Measurements from ENCODE around the gene TNNI2.

Gene TNNI2

DNA sequence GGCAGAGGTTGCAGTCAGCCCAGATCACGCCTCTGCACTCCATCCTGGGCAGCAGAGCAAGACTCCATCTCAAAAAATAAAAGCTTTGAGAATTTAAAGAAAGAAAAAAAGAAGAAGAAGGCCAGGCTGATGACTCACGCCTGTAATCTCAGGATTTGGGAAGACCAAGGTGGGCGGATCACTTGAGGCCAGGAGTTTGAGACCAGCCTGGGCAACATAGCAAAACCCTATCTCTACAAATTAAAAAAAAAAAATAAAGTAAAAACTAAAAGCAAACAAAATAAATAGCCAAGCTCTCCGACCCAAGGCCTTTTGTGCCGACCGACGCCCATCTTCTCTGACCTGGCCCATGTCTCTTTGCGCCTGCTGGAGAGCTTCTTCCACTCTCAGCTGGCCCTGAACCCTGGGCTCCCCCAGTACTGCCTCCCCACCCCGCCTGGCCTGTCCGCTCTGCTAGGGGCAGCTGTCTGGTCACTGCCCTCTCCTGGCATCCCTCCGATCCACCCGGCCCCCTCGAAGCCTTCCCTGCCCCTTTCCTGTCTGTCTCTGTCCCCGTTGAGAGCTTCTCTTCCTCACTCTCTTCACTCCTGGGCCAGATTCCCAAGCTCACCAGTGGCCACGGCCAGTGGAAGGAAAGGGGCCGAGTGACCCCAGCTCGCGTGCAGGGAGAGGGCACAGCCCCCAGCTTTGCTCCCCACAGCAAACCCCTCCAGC, 9.3 kb downstream of the TNNI2 start:
- no peak for DNase-seq

DNA sequence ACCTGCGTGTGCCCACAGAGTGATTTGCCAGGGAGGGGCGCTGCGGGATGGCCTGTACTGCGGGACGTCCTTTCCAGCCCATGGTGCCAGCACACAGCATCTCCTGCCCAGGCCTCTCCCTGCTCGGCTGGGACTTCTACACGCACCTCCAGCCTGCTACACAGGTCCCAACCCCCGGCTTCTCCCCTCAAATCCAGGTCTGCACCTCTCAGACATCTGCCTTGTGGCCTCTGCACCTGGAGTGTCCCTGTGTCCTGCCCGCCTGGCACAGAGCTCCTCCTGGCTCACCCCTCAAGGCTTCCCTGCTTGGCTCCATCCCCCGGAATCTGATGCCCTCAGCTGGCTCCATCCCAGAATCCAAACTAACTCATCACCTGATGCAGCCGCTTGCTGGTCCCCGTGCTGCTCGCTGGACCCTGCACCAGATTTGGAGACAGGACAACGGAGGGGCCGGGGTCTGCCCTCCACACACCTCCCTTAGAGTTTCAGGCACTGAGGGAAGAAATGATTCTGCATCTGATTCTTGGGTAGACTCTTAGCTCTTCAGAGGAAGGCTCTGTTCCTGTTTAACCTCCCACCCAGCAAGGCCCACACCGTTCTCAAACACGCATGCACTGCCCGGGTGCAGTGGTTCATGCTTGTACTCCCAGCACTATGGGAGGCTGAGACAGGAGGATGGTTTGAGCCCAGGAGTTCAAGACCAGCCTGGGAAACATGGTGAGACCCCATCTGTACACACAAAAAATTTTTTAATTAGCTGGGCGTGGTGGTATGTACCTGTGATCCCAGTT, 10.1 kb downstream of the TNNI2 start:
- DNase-seq: no peak

DNA sequence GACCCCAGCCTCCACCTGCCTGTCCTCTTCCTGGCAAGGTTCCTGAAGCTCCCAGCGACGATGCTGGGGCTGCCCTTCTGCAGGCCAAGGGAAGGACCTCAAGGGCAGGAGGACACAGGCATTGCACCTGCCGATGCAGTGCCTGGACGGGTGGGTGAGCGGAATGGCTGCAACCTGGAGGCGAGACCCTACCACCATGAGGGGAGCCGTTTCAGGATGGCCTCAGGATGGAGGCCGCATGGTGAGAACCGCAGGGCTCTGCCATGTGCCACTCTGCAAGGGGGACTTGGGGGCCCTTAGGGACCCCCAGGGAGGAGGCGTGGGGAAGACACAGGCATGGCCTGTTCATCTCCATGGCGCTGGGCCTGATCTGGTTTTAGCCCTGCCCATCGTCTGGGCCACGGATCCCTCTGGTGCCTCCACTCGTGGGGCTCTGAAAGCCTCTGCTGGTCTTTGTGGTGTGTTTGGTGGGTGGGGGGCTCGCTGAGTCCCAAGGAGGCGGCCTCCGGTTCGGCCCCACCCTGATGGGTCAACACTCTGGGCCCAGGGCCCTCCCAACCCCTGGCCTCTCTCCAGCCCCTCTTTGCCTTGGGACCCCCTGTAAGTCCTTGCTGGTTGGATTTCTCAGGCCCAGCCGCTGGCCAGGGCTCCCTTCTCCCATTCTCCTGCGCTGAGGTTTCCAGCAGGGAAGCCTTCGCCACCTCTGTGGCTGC, 12.8 kb downstream of the TNNI2 start:
- no peak for DNase-seq

DNA sequence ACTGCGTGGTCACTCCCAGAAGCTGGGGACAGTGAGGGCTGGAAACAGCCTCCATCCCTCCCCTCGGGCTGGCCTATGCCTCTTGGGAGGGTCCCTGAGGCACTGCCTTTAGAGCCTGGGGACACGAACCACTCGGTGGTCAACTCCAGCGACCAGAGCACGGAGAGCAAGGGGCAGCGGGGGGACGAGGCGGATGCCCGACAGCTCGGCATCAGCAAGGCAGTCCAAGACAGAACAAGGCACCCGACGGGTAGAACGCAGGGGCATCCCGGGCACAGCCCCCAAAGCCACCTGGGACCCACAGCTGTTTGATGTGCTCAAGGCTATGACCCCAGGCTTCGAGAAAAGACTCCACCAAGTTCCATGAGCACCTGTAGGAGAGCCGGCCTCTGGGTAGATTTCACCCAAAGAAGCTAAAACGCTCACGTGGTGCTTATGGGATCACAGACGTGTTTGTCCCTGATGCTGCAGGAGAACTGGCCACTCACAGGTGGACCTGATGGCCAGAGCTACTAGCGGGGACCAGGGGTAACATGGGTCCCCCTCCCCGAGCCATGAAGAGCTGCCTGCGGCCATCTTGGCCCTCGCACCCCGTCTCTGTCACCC, 13.6 kb downstream of the TNNI2 start:
- no peak for DNase-seq

DNA sequence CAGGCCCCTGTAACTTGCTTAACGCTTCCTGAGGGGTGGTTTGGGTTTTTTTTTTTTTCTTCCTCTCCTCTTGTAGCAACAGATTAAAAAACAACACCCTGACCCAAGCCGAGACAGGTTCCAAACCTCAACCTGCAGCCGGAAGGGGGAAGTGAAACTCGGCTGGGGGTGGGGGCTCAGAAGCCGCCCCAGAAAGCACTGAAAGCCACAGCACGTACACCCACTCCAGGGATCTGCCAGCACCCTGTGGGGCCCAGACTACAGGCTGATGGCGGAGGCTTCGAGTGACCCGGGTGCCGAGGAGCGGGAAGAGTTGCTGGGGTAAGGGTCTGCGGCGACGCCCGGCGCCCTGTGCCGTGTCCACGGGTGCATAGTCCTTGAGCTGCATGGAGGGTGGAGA, 14.1 kb downstream of the TNNI2 start, which contains the start of gene LSP1:
Gene LSP1 (plus strand): TSS at position 208 of the 400 bp plus-strand sequence. CDS start 61 bp downstream, at position 269.
- DNase-seq: no peak

DNA sequence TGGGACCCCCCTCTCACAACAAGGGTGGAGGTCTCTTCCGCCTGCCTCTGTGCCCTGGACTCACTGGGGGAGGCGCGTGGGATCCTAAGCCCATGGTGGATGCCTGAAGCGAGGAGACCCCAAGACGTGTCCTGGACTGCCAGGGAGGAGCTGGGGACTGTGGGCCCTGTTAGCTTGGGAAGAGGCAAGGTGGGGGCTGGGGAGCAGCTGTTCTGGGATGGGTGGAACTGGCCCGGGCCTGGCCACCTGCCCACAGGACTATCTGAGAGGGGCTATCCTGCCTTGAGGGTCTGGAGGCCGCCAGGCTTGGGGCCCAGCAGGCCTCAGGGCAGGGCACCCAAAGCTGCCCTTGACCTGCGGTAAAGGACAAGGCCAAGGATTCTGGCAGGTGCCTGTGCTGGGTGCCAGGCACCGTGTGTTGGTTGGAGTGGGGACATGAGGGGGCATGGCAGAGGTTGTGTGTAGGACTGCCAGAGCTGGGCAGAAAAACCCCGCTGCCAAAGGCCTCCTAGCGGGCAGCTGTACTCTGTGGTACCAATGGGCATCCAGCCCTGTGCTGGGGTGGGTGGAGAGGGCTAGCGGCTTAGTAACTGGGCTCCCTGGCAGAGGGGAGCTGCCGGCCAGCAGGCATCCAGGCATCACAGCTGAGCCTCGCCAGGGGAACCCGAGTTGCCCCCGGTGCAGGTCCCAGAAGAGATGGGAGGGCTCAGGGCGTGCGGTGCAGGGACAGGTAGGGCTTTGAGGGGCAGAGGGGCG, 14.8 kb downstream of the TNNI2 start:
- no peak for DNase-seq

DNA sequence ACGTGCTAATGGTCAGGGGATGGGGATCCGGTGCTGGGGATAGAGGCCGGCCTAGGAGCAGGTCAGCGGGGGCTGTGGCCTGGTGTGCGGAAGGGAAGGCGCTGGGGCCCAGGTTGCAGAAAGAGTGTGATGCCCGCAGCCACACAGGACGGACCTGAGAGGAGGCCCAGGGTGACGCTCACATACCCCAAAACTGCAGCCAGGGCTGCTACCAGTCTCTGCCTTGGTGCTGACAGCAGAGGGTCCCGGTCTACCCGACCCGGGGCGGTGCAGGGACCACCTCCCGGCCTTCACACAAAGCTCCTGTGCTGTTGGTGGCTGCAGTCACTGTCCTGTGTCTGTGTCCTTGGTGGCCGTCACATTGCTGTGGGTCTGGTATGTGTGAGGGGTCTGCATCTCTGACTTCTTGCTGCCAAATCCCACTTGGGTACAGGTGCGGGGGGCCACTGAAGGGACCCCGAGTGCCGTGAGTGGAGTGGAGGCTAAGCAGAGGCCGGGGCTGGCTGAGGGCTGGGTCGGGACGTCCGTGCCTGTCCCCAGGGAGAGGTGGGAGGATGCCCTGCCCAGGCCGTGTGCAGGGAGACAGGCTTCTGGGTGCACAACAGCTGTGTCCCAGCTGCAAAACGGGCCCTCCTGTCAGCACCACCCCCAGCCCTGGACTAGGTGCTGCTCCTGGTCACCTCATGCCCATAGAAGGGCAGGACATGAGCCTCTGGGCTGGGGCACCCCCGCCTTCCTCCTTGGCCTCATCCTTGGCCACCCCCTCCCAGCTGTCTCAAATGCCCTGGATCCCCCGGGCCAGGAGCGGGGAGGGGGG, 15.6 kb downstream of the TNNI2 start:
- no peak for DNase-seq

DNA sequence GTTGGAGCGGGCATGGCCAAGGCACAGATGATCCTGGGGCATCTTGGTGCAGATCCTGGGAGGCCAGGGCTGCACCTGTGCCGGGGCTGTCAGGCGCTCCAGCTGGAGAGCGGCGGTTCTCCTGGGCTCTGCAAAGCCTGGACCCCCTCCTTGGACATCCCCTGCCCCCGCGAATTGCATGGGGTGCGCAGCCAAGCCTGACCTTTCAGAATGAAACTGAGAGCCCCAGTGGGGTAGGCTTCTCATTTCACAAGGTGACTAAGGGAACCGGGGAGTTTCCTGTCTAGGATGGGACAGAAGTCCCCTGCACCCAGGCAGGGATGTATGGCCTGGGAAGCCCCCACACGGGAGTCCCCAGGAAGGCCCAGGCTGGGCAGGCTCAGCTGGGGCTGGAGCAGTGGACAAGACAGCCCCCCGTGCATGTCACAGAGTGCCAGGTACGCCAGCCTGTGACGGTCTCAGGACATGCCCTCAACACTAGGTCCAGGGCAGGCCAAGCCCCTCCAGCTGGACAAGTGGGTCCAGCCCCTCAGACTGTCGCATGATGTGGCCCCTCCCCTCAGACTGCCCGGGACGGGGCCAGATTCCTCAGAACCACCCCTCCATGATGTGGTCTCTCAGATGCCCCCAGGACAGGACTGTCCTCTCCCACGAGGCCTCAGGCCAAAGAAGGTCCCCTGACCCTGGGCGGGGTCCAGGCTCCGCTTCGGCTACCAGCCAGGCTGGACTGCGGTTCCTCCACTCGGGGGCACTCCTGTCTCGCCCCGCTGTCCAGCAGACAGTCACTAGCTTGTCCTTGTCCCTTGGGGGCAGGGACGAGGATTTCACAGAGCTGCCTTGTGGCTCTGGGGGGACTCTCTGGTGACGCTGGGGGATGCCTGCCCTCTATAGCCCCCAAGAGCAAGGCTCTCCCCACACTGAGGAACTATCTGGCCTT, 16.4 kb downstream of the TNNI2 start:
- no peak for DNase-seq

DNA sequence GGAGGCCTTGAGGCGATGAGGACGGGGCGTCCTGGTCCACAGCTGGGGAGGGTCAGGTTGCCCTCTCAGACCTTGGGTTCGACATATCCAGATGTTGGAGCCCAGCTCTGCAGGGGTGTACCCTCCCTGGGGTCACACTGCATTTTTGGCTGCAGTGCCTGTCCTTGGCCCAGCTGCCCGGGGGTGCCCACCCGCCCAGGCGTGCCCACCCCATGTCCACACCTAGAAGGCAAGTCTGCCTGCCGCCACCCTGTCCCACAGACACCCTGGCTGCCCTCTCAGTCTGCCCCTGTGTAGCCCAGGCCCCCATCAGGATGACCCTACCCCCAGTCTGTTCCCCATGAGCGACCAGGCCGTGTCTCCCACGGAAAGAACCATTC, 17.1 kb downstream of the TNNI2 start:
- DNase-seq: no peak

DNA sequence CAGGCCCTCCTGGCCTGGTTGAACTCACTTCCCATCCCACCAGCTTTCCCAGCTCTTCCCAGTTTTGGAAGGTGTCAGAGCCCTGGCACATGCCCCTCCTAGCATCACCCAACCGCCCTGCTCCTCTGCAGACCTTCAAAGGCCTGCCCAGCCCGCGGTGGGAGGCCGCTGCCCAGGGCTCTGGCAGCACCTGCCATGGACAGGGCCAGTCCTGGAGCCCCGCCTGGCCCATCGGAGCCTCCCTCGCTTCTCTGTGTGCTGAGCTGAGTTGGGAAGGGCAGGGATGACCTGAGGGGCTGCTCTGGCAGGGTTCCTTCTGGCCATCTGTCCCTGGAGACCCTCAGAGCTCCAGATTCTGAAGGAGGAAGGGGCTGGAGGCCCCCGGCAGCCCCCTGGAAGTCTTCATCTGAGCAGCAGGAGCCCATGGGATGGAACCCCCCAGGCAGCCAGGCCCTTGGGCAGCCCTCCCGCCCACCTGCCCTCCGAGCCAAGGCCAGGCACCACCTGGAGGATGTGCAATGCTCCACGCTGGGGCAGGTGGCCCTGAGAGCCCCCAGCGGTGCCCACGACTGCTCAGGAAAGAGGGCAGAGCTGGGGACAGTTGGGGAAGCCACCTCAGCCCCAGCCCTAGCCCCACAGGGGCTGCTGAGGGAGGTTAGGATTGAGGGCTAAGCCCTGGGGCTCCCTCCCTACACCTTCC, 17.7 kb downstream of the TNNI2 start:
- no peak for DNase-seq

DNA sequence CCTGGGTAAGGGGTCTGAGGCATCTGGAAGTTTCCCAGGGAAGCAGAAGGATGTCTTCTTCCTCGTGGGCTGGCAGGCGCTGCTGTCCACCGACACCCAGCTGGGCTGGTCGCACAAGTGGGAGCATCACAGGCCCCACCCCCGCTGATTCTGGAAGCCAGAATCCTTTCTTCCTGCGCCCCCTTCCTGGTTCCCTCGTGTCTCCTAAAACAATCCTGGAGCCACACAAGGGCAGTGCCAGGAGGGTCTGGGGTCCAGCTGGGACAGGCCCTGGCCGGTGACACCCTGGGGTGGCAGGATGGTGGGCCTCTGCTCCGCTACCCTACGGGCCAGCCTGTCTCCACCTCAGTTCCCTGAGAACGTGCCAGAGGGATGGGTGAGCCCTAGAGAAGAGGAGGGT, 18.3 kb downstream of the TNNI2 start:
- DNase-seq: no peak

DNA sequence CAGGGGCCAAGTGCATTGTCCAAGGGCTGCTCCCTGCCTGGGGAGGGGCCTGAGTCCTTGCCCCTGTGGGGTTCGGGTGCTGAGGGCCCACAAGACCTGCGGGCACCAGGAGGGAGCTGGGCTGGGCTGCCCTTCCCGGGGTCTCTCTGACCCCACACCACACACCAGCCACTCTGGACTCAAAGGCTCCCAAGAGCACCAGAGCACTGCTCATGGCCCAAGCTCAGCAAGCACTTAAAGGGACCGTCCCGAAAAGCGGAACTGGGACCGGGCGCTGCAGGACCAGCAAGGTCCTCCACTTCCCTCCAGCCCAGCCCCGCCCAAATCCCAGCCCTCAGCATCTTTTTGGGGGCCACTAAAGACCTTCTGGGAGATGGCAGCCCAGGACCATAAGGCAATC, 19.4 kb downstream of the TNNI2 start:
- DNase-seq: no peak

DNA sequence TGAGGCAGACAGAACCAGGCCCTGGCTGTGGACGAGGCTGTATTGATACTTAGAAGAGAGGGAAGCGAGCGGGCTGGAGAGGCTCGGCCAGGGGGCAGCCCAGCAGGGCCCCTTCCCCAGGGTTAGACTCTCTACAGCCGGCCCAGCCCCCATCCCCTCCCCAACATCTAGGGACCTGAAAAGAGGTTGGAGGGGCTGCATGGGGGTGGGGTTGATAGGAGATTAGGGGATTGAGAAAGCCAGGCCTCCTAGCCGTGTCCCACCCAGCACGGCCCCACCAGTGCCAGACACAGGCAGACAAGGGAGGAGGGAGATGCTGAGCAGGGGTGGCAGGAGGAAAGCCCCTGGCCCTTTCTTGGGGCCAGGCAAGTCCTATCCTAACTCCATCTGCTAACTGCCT, 19.8 kb downstream of the TNNI2 start:
- no peak for DNase-seq

DNA sequence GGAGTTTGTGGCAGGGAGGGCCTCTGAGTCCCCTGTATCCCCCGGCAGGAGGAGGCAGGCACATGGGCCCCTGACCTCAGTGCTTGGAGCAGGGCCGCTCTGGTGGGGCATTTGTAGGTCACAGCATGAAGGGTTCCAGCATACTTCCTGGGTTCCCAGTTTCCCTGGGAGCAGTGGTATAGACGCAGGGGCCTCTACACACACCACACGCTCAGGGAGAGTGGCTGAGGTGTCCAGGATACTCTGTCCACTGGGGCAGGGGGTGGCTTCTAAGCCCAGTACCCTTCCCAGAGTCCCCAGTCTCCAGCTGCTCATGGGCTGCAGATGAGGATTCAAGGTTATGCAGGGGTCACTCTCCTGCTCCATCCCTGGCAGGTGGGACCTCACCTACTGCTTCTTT, 20.2 kb downstream of the TNNI2 start:
- DNase-seq: no peak

DNA sequence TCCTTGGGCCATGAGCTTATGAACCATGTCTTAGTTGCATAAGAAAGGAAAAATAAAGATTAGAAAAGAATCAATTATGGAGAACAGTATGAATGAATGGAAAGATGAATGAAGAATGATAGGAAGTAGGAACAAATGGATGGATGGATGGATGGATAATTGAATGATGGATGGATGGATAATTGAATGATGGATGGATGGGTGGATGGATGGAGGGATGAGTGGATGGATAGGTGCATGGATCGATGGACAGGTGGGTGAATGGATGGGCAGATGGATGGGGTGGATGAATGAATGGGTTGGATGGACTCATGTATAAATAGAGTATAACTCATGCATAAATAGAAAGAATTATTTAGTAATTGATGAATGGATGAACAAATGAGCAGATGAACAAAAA, 21.3 kb downstream of the TNNI2 start:
- DNase-seq: no peak

DNA sequence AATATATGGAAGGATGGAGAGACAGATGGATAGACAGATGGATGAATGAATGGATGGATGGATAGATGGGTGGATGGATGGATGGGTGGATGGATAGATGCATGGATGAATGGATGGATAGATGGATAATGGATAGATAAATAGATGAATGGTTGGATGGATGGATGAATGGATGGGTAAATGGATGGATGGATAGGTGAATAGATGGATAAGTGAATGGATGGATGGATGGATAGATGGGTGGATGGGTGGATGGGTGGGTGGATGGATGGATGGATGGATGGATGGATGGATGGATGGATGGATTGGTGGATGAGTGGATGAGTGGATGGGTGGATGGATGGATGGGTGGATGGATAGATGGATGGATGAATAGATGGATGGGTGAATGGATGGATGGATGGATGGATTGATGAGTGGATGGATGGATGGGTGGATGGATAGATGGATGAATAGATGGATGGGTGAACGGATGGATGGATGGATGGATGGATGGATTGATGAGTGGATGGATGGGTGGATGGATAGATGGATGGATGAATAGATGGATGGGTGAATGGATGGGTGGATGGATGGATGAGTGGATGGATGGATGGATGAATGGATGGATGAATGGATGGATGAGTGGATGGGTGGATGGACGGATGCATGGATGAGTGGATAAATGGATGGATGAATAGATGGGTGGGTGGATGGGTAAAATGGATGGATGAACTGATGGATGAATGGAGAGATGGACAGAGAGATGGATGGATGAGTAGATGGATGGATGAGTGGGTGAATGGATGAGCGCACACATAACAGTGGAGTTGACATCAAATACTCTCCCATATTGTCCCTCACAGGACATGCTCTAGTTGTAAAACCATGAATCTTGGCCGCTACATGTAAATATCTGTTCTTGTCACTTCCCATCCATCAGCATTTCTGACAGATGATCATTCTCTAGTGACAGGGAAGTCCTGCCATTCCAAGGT, 22.9 kb downstream of the TNNI2 start:
- no peak for DNase-seq

DNA sequence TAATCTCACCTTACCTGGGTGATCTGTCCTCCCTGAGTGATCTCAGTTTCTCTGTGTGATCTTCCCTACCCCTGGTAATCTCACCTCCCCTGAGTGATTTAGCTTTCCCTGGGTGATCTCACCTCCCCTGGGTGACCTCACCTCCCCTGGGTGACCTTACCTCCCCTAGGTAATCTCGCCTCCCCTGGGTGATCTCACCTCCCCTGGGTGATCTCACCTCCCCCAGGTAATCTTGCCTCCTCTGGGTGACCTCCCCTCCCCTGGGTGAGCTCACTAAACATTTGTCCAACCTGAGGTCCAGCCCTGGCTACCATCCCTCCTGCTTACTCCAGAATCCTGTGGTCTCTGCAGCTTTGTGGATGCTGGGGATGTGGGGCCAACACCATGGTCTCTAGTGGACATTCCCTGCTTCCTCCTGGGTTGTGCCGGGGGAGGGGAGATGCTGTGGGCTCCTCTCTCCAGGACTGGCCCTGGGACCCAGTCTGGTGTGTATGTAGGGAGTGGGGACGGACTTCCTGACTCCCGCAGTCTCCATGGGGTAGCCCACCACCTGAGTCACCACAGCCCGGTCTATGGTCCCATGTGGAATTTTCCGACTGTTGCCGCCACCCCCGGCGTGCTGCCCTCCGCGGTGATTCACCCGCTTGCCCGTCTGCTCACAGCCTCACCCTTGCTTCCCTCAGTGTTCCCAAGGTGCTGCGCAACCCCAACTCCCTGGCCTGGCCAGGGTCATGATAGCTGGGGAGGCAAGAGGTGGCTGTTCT, 24.0 kb downstream of the TNNI2 start:
- no peak for DNase-seq

Data from NCI-H510A treated with DMSO at 0.1 percent for 48 hours (cell line).